ENCODE results near the gene CXorf65.

The CXorf65 gene

GRCh38 chrX:71099736-71100135 lies 6.8 kb downstream of the CXorf65 start:
- no CpG with 5 or more reads among the region's 4 CpGs for WGBS (ENCODE audit: extremely low coverage, insufficient coverage, insufficient read length)
- peaks cover 9% of the 10 kb centered on the region for H3K79me1 ChIP-seq (ENCODE audit: low read length)
- no peak overlapping the region for H4K12ac ChIP-seq (ENCODE audit: low read depth, low read length)
- no peak overlapping the region for H2AFZ ChIP-seq (ENCODE audit: insufficient read depth, low read length, poor library complexity)
- no peak overlapping the region for H3K4ac ChIP-seq (ENCODE audit: low read depth, low read length)
- no peak overlapping the region for H3K23ac ChIP-seq (ENCODE audit: low read length)
- no peaks in the 10 kb centered on the region for H3K79me2 ChIP-seq (ENCODE audit: control insufficient read depth, insufficient read depth, low read length, poor library complexity)
- H4K8ac ChIP-seq (ENCODE audit: low read depth, low read length), result no peak overlapping the region
- H2BK5ac ChIP-seq (ENCODE audit: low read depth, low read length, poor library complexity), result no peak overlapping the region
- peaks cover 15 to 28% of the 10 kb centered on the region in 2 experiments for H3K4me1 ChIP-seq (ENCODE audit: control insufficient read depth in 1 of 2, insufficient read depth in 2 of 2, low read length in 2 of 2)
- H2BK120ac ChIP-seq (ENCODE audit: insufficient read depth, low read length, poor library complexity), result no peak overlapping the region
- H3K18ac ChIP-seq (ENCODE audit: low read length), result no peak overlapping the region
- H3K36me3 ChIP-seq (ENCODE audit: control insufficient read depth in 1 of 2, insufficient read depth in 2 of 2, low read length in 2 of 2), result peaks cover 0 to 7% of the 10 kb centered on the region in 2 experiments
- H3K9ac ChIP-seq (ENCODE audit: low read length), result no peak overlapping the region
- no peak overlapping the region for H4K91ac ChIP-seq (ENCODE audit: low read depth, low read length)
- no peaks in the 10 kb centered on the region for H3K27me3 ChIP-seq (ENCODE audit: insufficient read depth, low read length)
- peak overlapping the region; percentile 67 for H2BK12ac ChIP-seq (ENCODE audit: low read length)
- H3K4me3 ChIP-seq (ENCODE audit: low read depth, low read length), result no peak overlapping the region
- DNase-seq, result no peak
- H3K4me2 ChIP-seq (ENCODE audit: low read length), result no peak overlapping the region
- H3K27ac ChIP-seq (ENCODE audit: low read depth, low read length), result no peak overlapping the region
- no peak overlapping the region for H2AK5ac ChIP-seq (ENCODE audit: low read length)
- H3K9me3 ChIP-seq (ENCODE audit: insufficient read depth, low read depth, low read length), result no peaks in the 10 kb centered on the region
- H3K14ac ChIP-seq (ENCODE audit: low read length), result no peak overlapping the region

GRCh38 chrX:71098951-71099506 lies 7.5 kb downstream of the CXorf65 start:
- Histone ChIP-seq H2AK5ac (ENCODE audit: low read length) (no peak overlapping the region), H3K4ac (ENCODE audit: low read depth, low read length) (no peak overlapping the region), H2BK12ac (ENCODE audit: low read length) (no peak overlapping the region), H3K14ac (ENCODE audit: low read length) (no peak overlapping the region), H3K23ac (ENCODE audit: low read length) (no peak overlapping the region), H2AFZ (ENCODE audit: insufficient read depth, low read length, poor library complexity) (no peak overlapping the region), H3K9me3 (ENCODE audit: insufficient read depth, low read depth, low read length) (no peaks in the 10 kb centered on the region), H2BK5ac (ENCODE audit: low read depth, low read length, poor library complexity) (no peak overlapping the region), H3K18ac (ENCODE audit: low read length) (no peak overlapping the region), H4K8ac (ENCODE audit: low read depth, low read length) (no peak overlapping the region), H3K27me3 (ENCODE audit: insufficient read depth, low read length) (no peaks in the 10 kb centered on the region), H3K4me1 (ENCODE audit: control insufficient read depth in 1 of 2, insufficient read depth in 2 of 2, low read length in 2 of 2) (peaks cover 13 to 22% of the 10 kb centered on the region in 2 experiments), H3K4me2 (ENCODE audit: low read length) (no peak overlapping the region), H3K79me2 (ENCODE audit: control insufficient read depth, insufficient read depth, low read length, poor library complexity) (no peaks in the 10 kb centered on the region), H3K36me3 (ENCODE audit: control insufficient read depth in 1 of 2, insufficient read depth in 2 of 2, low read length in 2 of 2) (peaks cover 0 to 7% of the 10 kb centered on the region in 2 experiments), H4K91ac (ENCODE audit: low read depth, low read length) (no peak overlapping the region), H3K4me3 (ENCODE audit: low read depth, low read length) (no peak overlapping the region), H3K9ac (ENCODE audit: low read length) (no peak overlapping the region), H4K12ac (ENCODE audit: low read depth, low read length) (no peak overlapping the region), H3K27ac (ENCODE audit: low read depth, low read length) (no peak overlapping the region), H2BK120ac (ENCODE audit: insufficient read depth, low read length, poor library complexity) (no peak overlapping the region), H3K79me1 (ENCODE audit: low read length) (peaks cover 8% of the 10 kb centered on the region)
- WGBS (ENCODE audit: extremely low coverage, insufficient coverage, insufficient read length), result no CpG with 5 or more reads among the region's 5 CpGs
- no peak for DNase-seq

DNA sequence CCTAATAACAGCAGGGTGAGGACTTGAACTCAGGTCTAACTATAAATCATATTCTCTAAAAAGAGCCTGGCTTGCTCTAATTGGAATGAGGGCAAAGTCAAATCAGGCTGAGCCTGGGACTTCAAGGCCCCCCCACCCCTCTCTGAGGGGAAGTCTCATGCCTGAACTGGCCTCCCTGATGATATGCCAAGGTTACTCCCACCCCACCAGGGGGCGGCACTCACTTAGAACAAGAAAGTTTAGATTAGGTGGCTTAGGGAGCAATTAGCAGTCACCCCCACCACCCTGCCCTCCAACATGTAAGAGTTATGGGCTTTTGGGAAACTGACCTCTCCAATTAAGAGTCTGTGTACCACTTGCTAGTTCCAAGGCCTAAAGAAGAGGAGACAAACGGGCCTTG lies 8.2 kb downstream of the CXorf65 start:
- no CpG with 5 or more reads among the region's 2 CpGs for WGBS (ENCODE audit: extremely low coverage, insufficient coverage, insufficient read length)
- Histone ChIP-seq H3K9me3 (ENCODE audit: insufficient read depth, low read depth, low read length) (no peaks in the 10 kb centered on the region), H2BK120ac (ENCODE audit: insufficient read depth, low read length, poor library complexity) (no peak overlapping the region)

DNA sequence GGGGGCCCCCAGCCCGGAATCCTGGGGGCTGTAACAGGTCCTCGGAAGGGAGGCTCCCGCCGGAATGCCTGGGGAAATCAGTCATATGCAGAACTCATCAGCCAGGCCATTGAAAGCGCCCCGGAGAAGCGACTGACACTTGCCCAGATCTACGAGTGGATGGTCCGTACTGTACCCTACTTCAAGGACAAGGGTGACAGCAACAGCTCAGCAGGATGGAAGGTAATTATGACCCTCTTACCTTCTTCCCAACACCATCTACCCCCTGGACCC lies 9.8 kb downstream of the CXorf65 start:
- peaks cover 7 to 12% of the 10 kb centered on the region in 2 experiments for H3K4me1 ChIP-seq (ENCODE audit: control insufficient read depth in 1 of 2, insufficient read depth in 2 of 2, low read length in 2 of 2)
- DNase-seq, result no peak
- H4K91ac ChIP-seq (ENCODE audit: low read depth, low read length), result peak overlapping the region; percentile 52
- H3K36me3 ChIP-seq (ENCODE audit: control insufficient read depth in 1 of 2, insufficient read depth in 2 of 2, low read length in 2 of 2), result peaks cover 0 to 7% of the 10 kb centered on the region in 2 experiments
- H2BK5ac ChIP-seq (ENCODE audit: low read depth, low read length, poor library complexity), result no peak overlapping the region
- H2BK12ac ChIP-seq (ENCODE audit: low read length), result no peak overlapping the region
- peak overlapping the region; percentile 29 for H3K14ac ChIP-seq (ENCODE audit: low read length)
- no peak overlapping the region for H2AK5ac ChIP-seq (ENCODE audit: low read length)
- no peaks in the 10 kb centered on the region for H3K9me3 ChIP-seq (ENCODE audit: insufficient read depth, low read depth, low read length)
- H4K12ac ChIP-seq (ENCODE audit: low read depth, low read length), result no peak overlapping the region
- H3K27me3 ChIP-seq (ENCODE audit: insufficient read depth, low read length), result no peaks in the 10 kb centered on the region
- H3K4ac ChIP-seq (ENCODE audit: low read depth, low read length), result peak overlapping the region; percentile 80
- H4K8ac ChIP-seq (ENCODE audit: low read depth, low read length), result no peak overlapping the region
- WGBS (ENCODE audit: extremely low coverage, insufficient coverage, insufficient read length), result no CpG with 5 or more reads among the region's 9 CpGs
- H3K18ac ChIP-seq (ENCODE audit: low read length), result no peak overlapping the region
- H2AFZ ChIP-seq (ENCODE audit: insufficient read depth, low read length, poor library complexity), result no peak overlapping the region
- H3K79me2 ChIP-seq (ENCODE audit: control insufficient read depth, insufficient read depth, low read length, poor library complexity), result no peaks in the 10 kb centered on the region
- H3K4me3 ChIP-seq (ENCODE audit: low read depth, low read length), result peak overlapping the region; percentile 68
- H3K27ac ChIP-seq (ENCODE audit: low read depth, low read length), result no peak overlapping the region
- peaks cover 6% of the 10 kb centered on the region for H3K79me1 ChIP-seq (ENCODE audit: low read length)
- H2BK120ac ChIP-seq (ENCODE audit: insufficient read depth, low read length, poor library complexity), result no peak overlapping the region
- no peak overlapping the region for H3K23ac ChIP-seq (ENCODE audit: low read length)
- H3K9ac ChIP-seq (ENCODE audit: low read length), result no peak overlapping the region
- peak overlapping the region; percentile 81 for H3K4me2 ChIP-seq (ENCODE audit: low read length)

More for the DNA sequence above, 8.2 kb downstream of the CXorf65 start:
- no peak overlapping the region for H3K18ac ChIP-seq (ENCODE audit: low read length)
- no peak overlapping the region for H3K4me2 ChIP-seq (ENCODE audit: low read length)
- H3K23ac ChIP-seq (ENCODE audit: low read length), result no peak overlapping the region
- H3K14ac ChIP-seq (ENCODE audit: low read length), result no peak overlapping the region
- H2AFZ ChIP-seq (ENCODE audit: insufficient read depth, low read length, poor library complexity), result no peak overlapping the region
- H4K8ac ChIP-seq (ENCODE audit: low read depth, low read length), result no peak overlapping the region
- H4K91ac ChIP-seq (ENCODE audit: low read depth, low read length), result no peak overlapping the region
- peak; percentile 13 to 46 for DNase-seq
- peaks cover 7% of the 10 kb centered on the region for H3K79me1 ChIP-seq (ENCODE audit: low read length)
- no peak overlapping the region for H3K4me3 ChIP-seq (ENCODE audit: low read depth, low read length)
- H3K9ac ChIP-seq (ENCODE audit: low read length), result no peak overlapping the region
- H2BK5ac ChIP-seq (ENCODE audit: low read depth, low read length, poor library complexity), result no peak overlapping the region
- peaks cover 13 to 19% of the 10 kb centered on the region in 2 experiments for H3K4me1 ChIP-seq (ENCODE audit: control insufficient read depth in 1 of 2, insufficient read depth in 2 of 2, low read length in 2 of 2)
- no peaks in the 10 kb centered on the region for H3K27me3 ChIP-seq (ENCODE audit: insufficient read depth, low read length)
- H3K79me2 ChIP-seq (ENCODE audit: control insufficient read depth, insufficient read depth, low read length, poor library complexity), result no peaks in the 10 kb centered on the region
- peaks cover 0 to 7% of the 10 kb centered on the region in 2 experiments for H3K36me3 ChIP-seq (ENCODE audit: control insufficient read depth in 1 of 2, insufficient read depth in 2 of 2, low read length in 2 of 2)
- H3K27ac ChIP-seq (ENCODE audit: low read depth, low read length), result no peak overlapping the region
- H4K12ac ChIP-seq (ENCODE audit: low read depth, low read length), result no peak overlapping the region
- no peak overlapping the region for H3K4ac ChIP-seq (ENCODE audit: low read depth, low read length)
- no peak overlapping the region for H2AK5ac ChIP-seq (ENCODE audit: low read length)
- H2BK12ac ChIP-seq (ENCODE audit: low read length), result no peak overlapping the region
